ENCODE results near the gene PBX2. TPM values are rescaled to one million over a fixed set of nuclear protein-coding genes. Genes with fewer than 3 reads are reported as not detected.

PBX2 gene
- total RNA-seq, 1 donor from 2014 or later: 16.3 TPM

DNA sequence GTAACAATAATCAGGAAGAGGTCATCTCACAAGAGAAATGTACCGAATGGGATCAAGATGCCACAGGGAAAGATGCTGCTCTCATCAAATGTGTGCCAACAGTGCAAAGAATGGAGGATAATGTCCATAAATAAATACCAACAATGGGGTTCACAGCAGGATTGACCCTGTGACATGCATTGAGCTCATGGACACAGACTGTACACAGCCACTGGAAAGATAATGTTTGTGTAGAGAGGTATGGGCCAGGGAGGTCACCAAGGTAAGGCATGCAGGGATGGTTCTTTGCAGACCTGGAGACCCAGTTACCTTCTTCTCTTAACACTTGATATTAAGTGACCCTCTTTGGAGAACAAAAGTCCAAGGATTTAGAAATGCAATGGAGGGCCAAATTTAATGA is 15.6 kb downstream of the PBX2 start:
- no peak for FAIRE-seq
- TF ChIP-seq, protein P1, sequence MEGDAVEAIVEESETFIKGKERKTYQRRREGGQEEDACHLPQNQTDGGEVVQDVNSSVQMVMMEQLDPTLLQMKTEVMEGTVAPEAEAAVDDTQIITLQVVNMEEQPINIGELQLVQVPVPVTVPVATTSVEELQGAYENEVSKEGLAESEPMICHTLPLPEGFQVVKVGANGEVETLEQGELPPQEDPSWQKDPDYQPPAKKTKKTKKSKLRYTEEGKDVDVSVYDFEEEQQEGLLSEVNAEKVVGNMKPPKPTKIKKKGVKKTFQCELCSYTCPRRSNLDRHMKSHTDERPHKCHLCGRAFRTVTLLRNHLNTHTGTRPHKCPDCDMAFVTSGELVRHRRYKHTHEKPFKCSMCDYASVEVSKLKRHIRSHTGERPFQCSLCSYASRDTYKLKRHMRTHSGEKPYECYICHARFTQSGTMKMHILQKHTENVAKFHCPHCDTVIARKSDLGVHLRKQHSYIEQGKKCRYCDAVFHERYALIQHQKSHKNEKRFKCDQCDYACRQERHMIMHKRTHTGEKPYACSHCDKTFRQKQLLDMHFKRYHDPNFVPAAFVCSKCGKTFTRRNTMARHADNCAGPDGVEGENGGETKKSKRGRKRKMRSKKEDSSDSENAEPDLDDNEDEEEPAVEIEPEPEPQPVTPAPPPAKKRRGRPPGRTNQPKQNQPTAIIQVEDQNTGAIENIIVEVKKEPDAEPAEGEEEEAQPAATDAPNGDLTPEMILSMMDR (IDR thresholded peaks at IDR 0.05; ENCODE audit: insufficient read depth, low read length, severe bottlenecking): no peak

DNA sequence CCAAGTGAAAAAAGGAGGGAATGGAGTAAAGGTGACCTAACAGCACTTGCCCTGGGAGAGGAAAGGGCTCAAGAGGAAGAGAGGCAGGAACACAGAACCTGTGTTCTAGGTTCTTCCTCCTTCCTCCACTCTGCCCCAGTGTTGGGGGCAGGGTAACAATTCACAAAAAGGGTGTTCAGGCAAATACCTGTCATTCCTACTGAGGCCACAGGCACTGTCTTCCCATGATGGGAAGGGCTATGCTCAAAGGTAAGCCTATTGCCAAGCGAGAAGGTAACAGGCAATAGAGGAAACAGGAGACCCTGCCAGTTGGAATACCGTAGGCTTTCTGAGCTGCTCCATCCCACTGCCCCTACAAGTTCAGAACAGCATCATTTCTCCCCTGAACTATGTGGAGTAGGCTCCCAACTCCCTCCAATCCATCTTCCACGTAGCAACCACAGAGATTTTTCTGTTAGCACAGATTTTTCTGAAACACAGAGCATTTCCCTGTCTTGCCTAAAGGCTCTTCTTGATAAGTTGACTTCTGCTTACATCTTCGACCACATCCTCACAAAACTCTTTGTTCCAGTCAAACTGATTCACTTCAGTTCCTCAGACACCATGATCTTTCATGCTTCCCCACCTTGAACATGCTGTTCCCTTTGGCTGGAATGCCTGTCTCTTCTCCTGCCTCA is 16.8 kb downstream of the PBX2 start:
- Histone ChIP-seq H3K4me3 (ENCODE audit: low read depth, low read length) (no peak overlapping the region), H3K36me3 (ENCODE audit: control insufficient read depth, insufficient read depth, low read length) (peaks cover 13% of the 10 kb centered on the region), H3K27me3 (ENCODE audit: control insufficient read depth, insufficient read depth, low read length) (no peaks in the 10 kb centered on the region)
- DNase-seq (ENCODE audit: low read depth) (no peak), FAIRE-seq (no peak)
- TF ChIP-seq, protein P1 (IDR thresholded peaks at IDR 0.05; ENCODE audit: insufficient read depth, low read length, severe bottlenecking): no peak

More for the DNA sequence above, 15.6 kb downstream of the PBX2 start:
- Histone ChIP-seq H3K27me3 (ENCODE audit: control insufficient read depth, insufficient read depth, low read length) (no peaks in the 10 kb centered on the region), H3K4me3 (ENCODE audit: low read depth, low read length) (no peak overlapping the region), H3K36me3 (ENCODE audit: control insufficient read depth, insufficient read depth, low read length) (peaks cover 13% of the 10 kb centered on the region)
- DNase-seq (ENCODE audit: low read depth): no peak

DNA sequence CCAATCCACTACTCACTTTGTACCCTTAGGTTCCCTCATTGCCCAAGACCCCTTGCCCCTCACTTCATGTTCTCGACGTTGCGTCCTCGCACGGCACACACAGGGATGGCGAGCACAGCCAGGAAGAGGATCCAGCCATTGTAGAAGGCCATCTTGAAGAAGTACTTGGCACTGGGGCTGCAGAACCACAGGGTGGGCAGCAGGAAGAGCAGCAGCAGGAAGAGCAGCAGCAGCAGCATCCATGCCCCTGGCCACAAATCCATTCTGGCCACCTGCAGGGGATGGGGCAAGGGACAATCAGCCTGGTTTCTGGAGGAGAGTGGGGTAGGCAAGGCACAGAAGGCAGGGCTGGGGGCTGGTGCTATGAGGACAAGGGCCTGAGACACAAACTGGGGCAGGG is 18.8 kb downstream of the PBX2 start:
- FAIRE-seq: no peak

DNA sequence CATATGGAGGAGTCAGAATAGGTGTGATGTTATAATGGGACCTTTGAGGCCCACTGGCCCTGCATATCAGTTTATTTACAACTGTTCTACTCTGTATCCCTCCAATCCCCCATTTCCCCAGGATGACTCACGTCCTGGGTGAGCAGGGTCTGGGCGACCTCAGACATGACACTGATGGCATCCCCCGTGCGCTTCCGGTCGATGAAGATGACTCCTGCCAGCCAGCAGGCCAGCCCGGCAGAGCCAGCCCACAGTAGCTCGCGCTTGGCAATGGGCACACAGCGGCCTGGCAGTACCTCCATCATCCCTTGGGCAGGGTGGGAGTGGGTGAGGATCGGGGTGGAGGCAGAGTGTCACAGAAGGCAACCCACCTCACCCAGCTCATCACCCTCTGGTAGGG is 19.7 kb downstream of the PBX2 start:
- Histone ChIP-seq H3K36me3 (ENCODE audit: control insufficient read depth, insufficient read depth, low read length) (peaks cover 16% of the 10 kb centered on the region), H3K27me3 (ENCODE audit: control insufficient read depth, insufficient read depth, low read length) (no peaks in the 10 kb centered on the region), H3K4me3 (ENCODE audit: low read depth, low read length) (no peak overlapping the region)
- DNase-seq (ENCODE audit: low read depth): no peak
- no peak for FAIRE-seq
- TF ChIP-seq, protein P1 (IDR thresholded peaks at IDR 0.05; ENCODE audit: insufficient read depth, low read length, severe bottlenecking): no peak

More for the DNA sequence above, 18.8 kb downstream of the PBX2 start:
- DNase-seq (ENCODE audit: low read depth): no peak
- Histone ChIP-seq H3K4me3 (ENCODE audit: low read depth, low read length) (no peak overlapping the region), H3K27me3 (ENCODE audit: control insufficient read depth, insufficient read depth, low read length) (no peaks in the 10 kb centered on the region), H3K36me3 (ENCODE audit: control insufficient read depth, insufficient read depth, low read length) (peaks cover 15% of the 10 kb centered on the region)
- TF ChIP-seq, protein P1 (IDR thresholded peaks at IDR 0.05; ENCODE audit: insufficient read depth, low read length, severe bottlenecking): no peak

DNA sequence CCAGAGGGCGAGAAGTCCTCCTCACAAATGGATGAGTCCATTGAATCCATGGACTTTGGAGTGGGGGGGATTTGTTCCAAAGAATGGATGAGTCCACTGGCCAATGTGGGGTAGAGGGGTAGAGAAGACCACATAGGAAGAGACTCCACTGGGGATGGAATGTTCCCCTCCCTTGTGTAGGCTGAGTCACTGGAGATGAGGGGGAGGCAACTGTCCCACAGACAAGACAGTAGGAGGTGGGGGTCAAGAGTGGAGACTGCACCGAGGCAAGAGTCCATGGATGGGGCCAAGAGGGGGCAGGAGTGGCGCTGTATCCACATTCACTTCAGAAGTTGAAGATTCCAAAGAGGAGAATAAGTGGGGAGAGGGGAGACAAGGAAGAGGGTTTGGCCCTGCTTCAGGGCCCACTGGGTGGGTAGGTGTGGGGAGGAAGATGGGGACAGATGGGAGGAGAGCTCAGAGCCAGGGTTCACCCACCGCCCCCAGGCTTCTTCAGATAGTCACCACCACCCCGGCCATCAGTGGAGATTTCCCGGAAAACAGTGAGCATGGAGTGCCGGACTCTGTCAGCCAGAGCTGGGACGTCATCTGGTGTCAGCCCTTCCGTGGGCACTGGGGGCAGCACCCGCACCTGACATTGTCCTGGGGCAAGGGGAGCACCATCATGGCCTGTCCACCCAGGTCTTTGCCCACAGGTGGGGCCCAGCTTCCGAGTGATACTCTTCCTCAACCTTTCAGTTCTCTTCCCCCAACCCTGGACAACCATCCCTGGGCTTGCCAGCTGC is 21.0 kb downstream of the PBX2 start:
- H3K36me3 ChIP-seq (ENCODE audit: control insufficient read depth, insufficient read depth, low read length): peaks cover 16% of the 10 kb centered on the region
- no peak overlapping the region for H3K4me3 ChIP-seq (ENCODE audit: low read depth, low read length)
- H3K27me3 ChIP-seq (ENCODE audit: control insufficient read depth, insufficient read depth, low read length): no peaks in the 10 kb centered on the region
- DNase-seq (ENCODE audit: low read depth) (no peak), FAIRE-seq (no peak)
- TF ChIP-seq, protein P1 (IDR thresholded peaks at IDR 0.05; ENCODE audit: insufficient read depth, low read length, severe bottlenecking): no peak
